ENCODE measurements around the gene NMT1. TPM values are rescaled to one million over a fixed set of nuclear protein-coding genes. Genes with fewer than 3 reads are reported as not detected.

The NMT1 gene
- total and polyA plus RNA-seq, 2 experiments from 2014 or later = 95.6 to 298 TPM

GRCh38 chr17:45088741-45089140 lies 27.6 kb downstream of the NMT1 start:
- H3K27ac Mint-ChIP-seq = no peak overlapping the region

More at GRCh38 chr17:45088741-45089140, 27.6 kb downstream of the NMT1 start:
- Histone ChIP-seq H3K79me2 (replicated peaks; ENCODE audit: insufficient read depth) (no peaks in the 10 kb centered on the region), H3K36me3 (ENCODE audit: insufficient read depth) (peaks cover 45% of the 10 kb centered on the region), H2AFZ (no peak overlapping the region), H3K27ac (ENCODE audit: low read depth) (no peak overlapping the region), H3K4me1 (ENCODE audit: insufficient read depth) (no peaks in the 10 kb centered on the region), H3K27me3 (ENCODE audit: insufficient read depth) (no peaks in the 10 kb centered on the region), H3K9me2 (ENCODE audit: insufficient read depth) (no peaks in the 10 kb centered on the region), H3F3A (replicated peaks; ENCODE audit: low read depth) (no peaks in the 10 kb centered on the region; the same call in 1 of the 2 replicates), H4K20me1 (replicated peaks; ENCODE audit: insufficient read depth) (peaks cover 19% of the 10 kb centered on the region), H3K4me3 (no peak overlapping the region), H3K4me2 (no peak overlapping the region)
- no peaks in the 10 kb centered on the region for H3K9me3 Mint-ChIP-seq
- ATAC-seq = no peak
- peaks cover 75% of the 10 kb centered on the region for H3K36me3 Mint-ChIP-seq (ENCODE audit: low read depth)
- H3K4me1 Mint-ChIP-seq = peaks cover 8% of the 10 kb centered on the region
- no peak overlapping the region for H3K4me3 Mint-ChIP-seq
- no peak for DNase-seq (ENCODE audit: low spot score)
- no peaks in the 10 kb centered on the region for H3K27me3 Mint-ChIP-seq (ENCODE audit: insufficient read depth, low read depth, poor library complexity)
- TF ChIP-seq JUNB (IDR thresholded peaks at IDR 0.05; ENCODE audit: unreplicated experiment) = no peak
- TF ChIP-seq CREB1 (CRISPR knock-in tag; IDR thresholded peaks at IDR 0.05; ENCODE audit: low read depth) = no peak
- TF ChIP-seq STAT1 (IDR thresholded peaks at IDR 0.05; ENCODE audit: unreplicated experiment) = no peak
- TF ChIP-seq ZNF331 (CRISPR knock-in tag; IDR thresholded peaks at IDR 0.05; ENCODE audit: low read depth) = no peak
- TF ChIP-seq ZNF462 (CRISPR knock-in tag; IDR thresholded peaks at IDR 0.05) = no peak
- TF ChIP-seq EZH2phosphoT487 (IDR thresholded peaks at IDR 0.05; ENCODE audit: unreplicated experiment) = no peak
- TF ChIP-seq POLR2AphosphoS5 (IDR thresholded peaks at IDR 0.05; ENCODE audit: low read depth) = no peak
